SK-N-SH treated with all-trans-retinoic acid at 6 μM for 48 hours (cell line): Measurements from ENCODE around the gene FGF19.
"Not testable (repeated sequence)": the region's sequence is repeated elsewhere in the genome, so short reads cannot be mapped to it uniquely, and the experiment has no call there.

Experiments
- ATAC-seq: fragments of 200-7000 bp; cut with Tn5 transposase; 3 replicates; pipeline ENCODE4 v1.9.1; 2020; ENCODE audit warnings: mild to moderate bottlenecking, moderate library complexity
- ARNTL ChIP-seq: fragments of 450-650 bp; formaldehyde crosslinking; IDR thresholded peaks from 2 replicates; pipeline ENCODE4 v1.5.0; 2020; ENCODE audit warnings: low read depth, mild to moderate bottlenecking, moderate library complexity, borderline replicate concordance
- BACH2 ChIP-seq: fragments of 250-450 bp; sonication (Bioruptor Pico); IDR thresholded peaks from 2 replicates; pipeline ENCODE4 v1.9.0; 2021; ENCODE audit warnings: mild to moderate bottlenecking, borderline replicate concordance
- CSDC2 ChIP-seq: fragments of 250-450 bp; sonication (Bioruptor Pico); IDR thresholded peaks from 2 replicates; pipeline ENCODE4 v1.5.0; 2020; ENCODE audit warnings: mild to moderate bottlenecking, moderate library complexity
- ESRRG ChIP-seq: fragments of 250-450 bp; sonication (Bioruptor Pico); IDR thresholded peaks from 2 replicates; pipeline ENCODE4 v1.6.1; 2021; ENCODE audit warnings: mild to moderate bottlenecking
- GLIS3 ChIP-seq: fragments of 250-450 bp; sonication (Bioruptor Pico); IDR thresholded peaks from 2 replicates; pipeline ENCODE4 v1.5.0; 2020; ENCODE audit warnings: mild to moderate bottlenecking, moderate library complexity
- ISL1 ChIP-seq: fragments of 250-450 bp; sonication (Bioruptor Pico); IDR thresholded peaks from 2 replicates; pipeline ENCODE4 v2.1.2; 2022; ENCODE audit warnings: mild to moderate bottlenecking, moderate library complexity
- OSR1 ChIP-seq: fragments of 250-450 bp; sonication (Bioruptor Pico); IDR thresholded peaks from 2 replicates; pipeline ENCODE4 v1.8.0; 2022; ENCODE audit warnings: moderate library complexity, mild to moderate bottlenecking, inconsistent platforms
- PPARA ChIP-seq: fragments of 250-450 bp; sonication (Bioruptor Pico); IDR thresholded peaks from 2 replicates; pipeline ENCODE4 v1.5.0; 2020; ENCODE audit warnings: mild to moderate bottlenecking, borderline replicate concordance
- RARB ChIP-seq: fragments of 250-450 bp; sonication (Bioruptor Pico); IDR thresholded peaks from 2 replicates; pipeline ENCODE4 v1.8.0; 2021; ENCODE audit warnings: mild to moderate bottlenecking, moderate library complexity
- TCF4 ChIP-seq: fragments of 250-450 bp; sonication (Bioruptor Pico); IDR thresholded peaks from 2 replicates; pipeline ENCODE4 v1.8.0; 2021; ENCODE audit warnings: mild to moderate bottlenecking, moderate library complexity, borderline replicate concordance
- TOX ChIP-seq: fragments of 250-450 bp; sonication (Bioruptor Pico); IDR thresholded peaks from 2 replicates; pipeline ENCODE4 v1.8.0; 2021; ENCODE audit warnings: mild to moderate bottlenecking, moderate library complexity, borderline replicate concordance
- TSHZ2 ChIP-seq: fragments of 250-450 bp; sonication (Bioruptor Pico); IDR thresholded peaks from 2 replicates; pipeline ENCODE4 v1.5.0; 2020; ENCODE audit warnings: mild to moderate bottlenecking, moderate library complexity
- ZC3H10 ChIP-seq: fragments of 250-450 bp; sonication (Bioruptor Pico); IDR thresholded peaks from 2 replicates; pipeline ENCODE4 v1.5.1; 2021; ENCODE audit warnings: mild to moderate bottlenecking, moderate library complexity
- ZFP3 ChIP-seq: fragments of 250-450 bp; sonication (Bioruptor Pico); IDR thresholded peaks from 2 replicates; pipeline ENCODE4 v1.5.0; 2020; ENCODE audit warnings: mild to moderate bottlenecking, moderate library complexity
- ZFP30 ChIP-seq: fragments of 450-650 bp; formaldehyde crosslinking; IDR thresholded peaks from 2 replicates; pipeline ENCODE4 v1.5.0; 2022; ENCODE audit warnings: mild to moderate bottlenecking, moderate library complexity
- ZNF565 ChIP-seq: fragments of 450-650 bp; formaldehyde crosslinking; conservative IDR thresholded peaks from 2 replicates; pipeline ENCODE4 v1.5.0; 2020; ENCODE audit warnings: low read depth, mild to moderate bottlenecking, moderate library complexity
- ZNF70 ChIP-seq: fragments of 450-650 bp; formaldehyde crosslinking; IDR thresholded peaks from 2 replicates; pipeline ENCODE4 v1.5.0; 2020; ENCODE audit warnings: mild to moderate bottlenecking, moderate library complexity
- ZNF8 ChIP-seq: fragments of 450-650 bp; formaldehyde crosslinking; IDR thresholded peaks from 2 replicates; pipeline ENCODE4 v1.5.0; 2020; ENCODE audit warnings: mild to moderate bottlenecking, moderate library complexity
- TF ChIP-seq, protein P1 (sequence below): fragments of 250-450 bp; sonication (Bioruptor Pico); IDR thresholded peaks from 2 replicates; pipeline ENCODE4 v1.8.0; 2021; ENCODE audit warnings: low read depth, mild to moderate bottlenecking, moderate library complexity, borderline replicate concordance
- TF ChIP-seq, protein P2 (sequence below): fragments of 250-450 bp; sonication (Bioruptor Pico); IDR thresholded peaks from 2 replicates; pipeline ENCODE4 v1.5.1; 2021; ENCODE audit warnings: mild to moderate bottlenecking, moderate library complexity

FGF19 gene

GRCh38 chr11:69689484-69690319 lies 14.1 kb downstream of the FGF19 start:
- TF ChIP-seq TCF4 (CRISPR knock-in tag) (no peak), ZC3H10 (CRISPR knock-in tag) (no peak), TOX (CRISPR knock-in tag) (no peak), TSHZ2 (no peak), GLIS3 (CRISPR knock-in tag) (no peak), ESRRG (CRISPR knock-in tag) (no peak), CSDC2 (no peak), OSR1 (CRISPR knock-in tag) (no peak), ZNF70 (CRISPR knock-in tag) (no peak), ZNF8 (CRISPR knock-in tag) (no peak), ZNF565 (CRISPR knock-in tag) (no peak), RARB (CRISPR knock-in tag) (no peak), ZFP3 (CRISPR knock-in tag) (no peak), ISL1 (no peak)
- TF ChIP-seq, protein P1, sequence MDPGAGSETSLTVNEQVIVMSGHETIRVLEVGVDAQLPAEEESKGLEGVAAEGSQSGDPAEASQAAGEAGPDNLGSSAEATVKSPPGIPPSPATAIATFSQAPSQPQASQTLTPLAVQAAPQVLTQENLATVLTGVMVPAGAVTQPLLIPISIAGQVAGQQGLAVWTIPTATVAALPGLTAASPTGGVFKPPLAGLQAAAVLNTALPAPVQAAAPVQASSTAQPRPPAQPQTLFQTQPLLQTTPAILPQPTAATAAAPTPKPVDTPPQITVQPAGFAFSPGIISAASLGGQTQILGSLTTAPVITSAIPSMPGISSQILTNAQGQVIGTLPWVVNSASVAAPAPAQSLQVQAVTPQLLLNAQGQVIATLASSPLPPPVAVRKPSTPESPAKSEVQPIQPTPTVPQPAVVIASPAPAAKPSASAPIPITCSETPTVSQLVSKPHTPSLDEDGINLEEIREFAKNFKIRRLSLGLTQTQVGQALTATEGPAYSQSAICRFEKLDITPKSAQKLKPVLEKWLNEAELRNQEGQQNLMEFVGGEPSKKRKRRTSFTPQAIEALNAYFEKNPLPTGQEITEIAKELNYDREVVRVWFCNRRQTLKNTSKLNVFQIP = no peak
- TF ChIP-seq, protein P2, sequence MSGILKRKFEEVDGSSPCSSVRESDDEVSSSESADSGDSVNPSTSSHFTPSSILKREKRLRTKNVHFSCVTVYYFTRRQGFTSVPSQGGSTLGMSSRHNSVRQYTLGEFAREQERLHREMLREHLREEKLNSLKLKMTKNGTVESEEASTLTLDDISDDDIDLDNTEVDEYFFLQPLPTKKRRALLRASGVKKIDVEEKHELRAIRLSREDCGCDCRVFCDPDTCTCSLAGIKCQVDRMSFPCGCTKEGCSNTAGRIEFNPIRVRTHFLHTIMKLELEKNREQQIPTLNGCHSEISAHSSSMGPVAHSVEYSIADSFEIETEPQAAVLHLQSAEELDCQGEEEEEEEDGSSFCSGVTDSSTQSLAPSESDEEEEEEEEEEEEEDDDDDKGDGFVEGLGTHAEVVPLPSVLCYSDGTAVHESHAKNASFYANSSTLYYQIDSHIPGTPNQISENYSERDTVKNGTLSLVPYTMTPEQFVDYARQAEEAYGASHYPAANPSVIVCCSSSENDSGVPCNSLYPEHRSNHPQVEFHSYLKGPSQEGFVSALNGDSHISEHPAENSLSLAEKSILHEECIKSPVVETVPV = no peak
- no peak for ATAC-seq

- not testable (repeated sequence) for ATAC-seq
Measured at GRCh38 chr11:69687969-69688771, 15.7 kb downstream of the FGF19 start.

DNA sequence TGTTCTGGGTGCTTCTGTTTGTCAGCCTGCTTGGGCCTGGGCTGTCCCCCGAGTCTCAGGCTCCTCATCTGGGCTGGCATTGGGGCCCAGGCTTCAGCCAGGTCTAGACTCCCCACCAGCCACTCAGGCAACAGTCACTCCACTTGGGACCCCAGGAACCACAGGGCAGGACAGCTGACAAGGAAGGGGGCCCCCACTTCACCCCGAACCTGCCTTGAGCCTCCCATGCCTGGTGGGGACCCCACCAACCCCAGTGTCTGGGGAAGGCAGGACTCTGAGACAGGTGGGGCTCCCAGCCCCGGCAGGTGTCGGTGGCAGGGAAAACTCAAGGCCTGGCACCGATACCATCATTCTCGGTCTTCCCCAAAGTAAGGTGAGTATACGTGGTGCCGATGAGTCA lies 17.0 kb downstream of the FGF19 start:
- no peak for TF ChIP-seq ZFP30 (CRISPR knock-in tag)
- no peak for TF ChIP-seq CSDC2
- TF ChIP-seq TCF4 (CRISPR knock-in tag) = no peak
- no peak for TF ChIP-seq RARB (CRISPR knock-in tag)
- TF ChIP-seq ZNF565 (CRISPR knock-in tag) = no peak
- no peak for TF ChIP-seq ARNTL (CRISPR knock-in tag)
- TF ChIP-seq, protein P2 = no peak
- no peak for TF ChIP-seq ZNF70 (CRISPR knock-in tag)
- no peak for TF ChIP-seq ZNF8 (CRISPR knock-in tag)
- TF ChIP-seq BACH2 (CRISPR knock-in tag) = no peak
- no peak for TF ChIP-seq GLIS3 (CRISPR knock-in tag)
- TF ChIP-seq ZFP3 (CRISPR knock-in tag) = no peak
- TF ChIP-seq PPARA (CRISPR knock-in tag) = no peak
- no peak for TF ChIP-seq TSHZ2
- TF ChIP-seq ZC3H10 (CRISPR knock-in tag) = no peak
- no peak for TF ChIP-seq ESRRG (CRISPR knock-in tag)
- TF ChIP-seq TOX (CRISPR knock-in tag) = no peak
- no peak for ATAC-seq
